H9 (cell line): ENCODE data around the gene SERPINA3. TPM values are rescaled to one million over a fixed set of nuclear protein-coding genes. Genes with fewer than 3 reads are reported as not detected.

Experiments used
- DNase-seq: peaks from one replicate; pipeline ENCODE4 v3.0.0-alpha.2; 2017
- H2AFZ ChIP-seq: one replicate; pipeline ENCODE4 v1.6.1; 2013; ENCODE audit warnings: mild to moderate bottlenecking, low read length, control low read depth, moderate library complexity
- H2AK5ac ChIP-seq: 2 replicates; pipeline ENCODE4 v1.6.1; 2013; ENCODE audit warnings: low read length, control low read depth, mixed read lengths; ENCODE audit not compliant: insufficient read length
- H2BK120ac ChIP-seq: one replicate; pipeline ENCODE4 v1.6.1; 2013; ENCODE audit warnings: low read depth, mild to moderate bottlenecking, low read length, control low read depth, inconsistent platforms; ENCODE audit not compliant: poor library complexity, severe bottlenecking
- H2BK12ac ChIP-seq: 2 replicates; pipeline ENCODE4 v1.6.1; 2013; ENCODE audit warnings: low read length, control low read depth, mixed read lengths, low read depth; ENCODE audit not compliant: insufficient read length
- H2BK15ac ChIP-seq: 2 replicates; pipeline ENCODE4 v1.6.1; 2013; ENCODE audit warnings: low read depth, low read length, control low read depth
- H2BK20ac ChIP-seq: one replicate; pipeline ENCODE4 v1.6.1; 2013; ENCODE audit warnings: low read depth, mild to moderate bottlenecking, low read length, control low read depth, inconsistent platforms; ENCODE audit not compliant: poor library complexity, severe bottlenecking
- H2BK5ac ChIP-seq: 2 replicates; pipeline ENCODE4 v1.6.1; 2013; ENCODE audit warnings: low read length, control low read depth, mixed read lengths; ENCODE audit not compliant: insufficient read length
- H3K14ac ChIP-seq: 2 replicates; pipeline ENCODE4 v1.6.1; 2013; ENCODE audit warnings: low read length, control low read depth; ENCODE audit not compliant: insufficient read depth
- H3K18ac ChIP-seq: 2 replicates; pipeline ENCODE4 v1.6.1; 2013; ENCODE audit warnings: low read depth, mild to moderate bottlenecking, mixed read lengths, low read length, control low read depth; ENCODE audit not compliant: insufficient read length
- H3K23ac ChIP-seq: 2 replicates; pipeline ENCODE4 v1.6.1; 2013; ENCODE audit warnings: low read length, control low read depth, mixed read lengths, low read depth; ENCODE audit not compliant: insufficient read length
- H3K23me2 ChIP-seq: 2 replicates; pipeline ENCODE4 v1.6.1; 2013; ENCODE audit warnings: low read depth, mild to moderate bottlenecking, mixed read lengths, low read length, control low read depth; ENCODE audit not compliant: insufficient read length, poor library complexity, severe bottlenecking
- H3K27ac ChIP-seq: 2 replicates; pipeline ENCODE4 v1.5.1; 2013; ENCODE audit warnings: low read length, control low read depth, mixed read lengths, low read depth; ENCODE audit not compliant: insufficient read length
- H3K27me3 ChIP-seq: 2 replicates; pipeline ENCODE4 v1.6.1; 2013; ENCODE audit warnings: low read length, control low read depth, inconsistent platforms; ENCODE audit not compliant: insufficient read depth
- H3K4ac ChIP-seq: 2 replicates; pipeline ENCODE4 v1.6.1; 2013; ENCODE audit warnings: low read depth, mild to moderate bottlenecking, control low read depth, inconsistent platforms, low read length, moderate library complexity
- H3K4me1 ChIP-seq: 2 replicates; pipeline ENCODE4 v1.6.1; 2013; ENCODE audit warnings: low read length, control low read depth, inconsistent platforms; ENCODE audit not compliant: insufficient read depth
- H3K4me2 ChIP-seq: 2 replicates; pipeline ENCODE4 v1.6.1; 2013; ENCODE audit warnings: low read length, control low read depth, mixed read lengths; ENCODE audit not compliant: insufficient read length, insufficient read depth
- H3K56ac ChIP-seq: 2 replicates; pipeline ENCODE4 v1.6.1; 2013; ENCODE audit warnings: low read depth, mild to moderate bottlenecking, mixed read lengths, low read length, control low read depth; ENCODE audit not compliant: insufficient read length
- H3K79me1 ChIP-seq: 2 replicates; pipeline ENCODE4 v1.6.1; 2013; ENCODE audit warnings: low read depth, mild to moderate bottlenecking, moderate library complexity, low read length, control low read depth, inconsistent platforms; ENCODE audit not compliant: insufficient read depth, poor library complexity, severe bottlenecking
- H3K79me2 ChIP-seq: 2 replicates; pipeline ENCODE4 v1.6.1; 2013; ENCODE audit warnings: low read length, control low read depth, inconsistent platforms; ENCODE audit not compliant: insufficient read depth
- H3K9ac ChIP-seq: 2 replicates; pipeline ENCODE4 v1.6.1; 2013; ENCODE audit warnings: low read length, control low read depth, mixed read lengths; ENCODE audit not compliant: insufficient read length; ENCODE audit errors: extremely low read depth
- H3K9me3 ChIP-seq: one replicate; pipeline ENCODE4 v1.6.1; 2013; ENCODE audit warnings: low read depth, low read length, inconsistent platforms; ENCODE audit not compliant: control insufficient read depth
- H3T11ph ChIP-seq: one replicate; pipeline ENCODE4 v1.6.1; 2013; ENCODE audit warnings: mild to moderate bottlenecking, low read length, control low read depth, inconsistent platforms
- H4K20me1 ChIP-seq: one replicate; pipeline ENCODE4 v1.6.1; 2013; ENCODE audit not compliant: control insufficient read depth, insufficient read length, insufficient read depth
- H4K5ac ChIP-seq: 2 replicates; pipeline ENCODE4 v1.6.1; 2013; ENCODE audit warnings: low read depth, mild to moderate bottlenecking, mixed read lengths, low read length, control low read depth; ENCODE audit not compliant: insufficient read length
- H4K8ac ChIP-seq: replicated peaks from 2 replicates; pipeline ENCODE4 v1.6.1; 2013; ENCODE audit warnings: low read length, control low read depth, mixed read lengths, low read depth; ENCODE audit not compliant: insufficient read length
- H4K91ac ChIP-seq: 2 replicates; pipeline ENCODE4 v1.6.1; 2013; ENCODE audit warnings: low read depth, mild to moderate bottlenecking, moderate library complexity, mixed read lengths, low read length, control low read depth; ENCODE audit not compliant: insufficient read length
- H3K27ac Mint-ChIP-seq, 3 experiments: 2 replicates in 2 of 3; 3 replicates in 1 of 3; pipeline ENCODE4 v1.8.0; 2020 to 2021; ENCODE audit warnings: mixed read lengths in 3 of 3, mild to moderate bottlenecking in 1 of 3, moderate library complexity in 1 of 3
- H3K27me3 Mint-ChIP-seq: 2 replicates; pipeline ENCODE4 v1.8.0; 2021; ENCODE audit warnings: low read depth, mild to moderate bottlenecking, moderate library complexity, mixed read lengths
- H3K36me3 Mint-ChIP-seq, 3 experiments: 2 replicates in 2 of 3; 3 replicates in 1 of 3; pipeline ENCODE4 v1.8.0; 2020 to 2021; ENCODE audit warnings: low read depth in 3 of 3, mixed read lengths in 3 of 3; ENCODE audit not compliant: insufficient read depth in 1 of 3
- H3K4me1 Mint-ChIP-seq, 2 experiments: 2 replicates each; pipeline ENCODE4 v1.8.0; 2020; ENCODE audit warnings: mixed read lengths in 2 of 2
- H3K4me3 Mint-ChIP-seq, 2 experiments: 2 replicates in 1 of 2; 3 replicates in 1 of 2; pipeline ENCODE4 v1.8.0; 2020 to 2021; ENCODE audit warnings: mild to moderate bottlenecking in 2 of 2, mixed read lengths in 2 of 2, moderate library complexity in 1 of 2
- H3K9me3 Mint-ChIP-seq, 2 experiments: 2 replicates in 1 of 2; 3 replicates in 1 of 2; pipeline ENCODE4 v1.8.0; 2020; ENCODE audit warnings: mild to moderate bottlenecking in 2 of 2, mixed read lengths in 2 of 2, moderate library complexity in 1 of 2
- WGBS: extraction: QIAGEN DNeasy Blood & Tissue Kit; methylation state at CpG from one replicate; pipeline ENCODE4 v1.1.7; 2013; ENCODE audit warnings: missing lambda C conversion rate, low lambda C conversion rate, mixed read lengths; ENCODE audit not compliant: insufficient read length; ENCODE audit errors: extremely low coverage; 5-methylcytosine and 5-hydroxymethylcytosine counted together
- total RNA-seq: library from RNA; stranded (reverse); gene quantifications from 2 replicates; pipeline ENCODE4 v1.2.1, GENCODE V29; 2021
- TF ChIP-seq, protein P1 (sequence below): fragments of 200-600 bp; sonication (generic); conservative IDR thresholded peaks from 3 replicates; pipeline ENCODE4 v1.8.0; 2021; ENCODE audit warnings: antibody characterized with exemption, mild to moderate bottlenecking

SERPINA3 gene
- total RNA-seq, 1 experiment from 2014 or later = not detected

DNA sequence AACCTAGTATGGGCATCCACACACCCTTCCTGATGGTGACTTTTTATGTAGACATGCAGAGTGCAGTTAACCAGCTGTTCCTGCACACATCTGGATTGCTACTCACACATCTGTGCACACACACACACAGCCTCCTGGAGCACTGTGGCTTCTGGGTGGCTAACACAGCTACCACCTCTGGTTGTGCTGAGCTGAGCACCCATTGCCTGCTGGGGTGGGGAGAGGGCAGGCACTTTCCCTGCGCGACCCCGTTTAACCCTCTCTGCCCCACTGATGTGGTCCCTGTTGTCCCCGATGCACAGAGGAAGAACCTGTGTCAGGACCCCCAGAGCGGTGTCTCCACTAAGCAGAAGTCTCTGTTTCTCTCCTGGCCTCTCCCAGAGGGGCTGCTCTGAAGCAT, 14.4 kb upstream of the SERPINA3 start:
- Mint-ChIP-seq H3K27ac (no peak overlapping the region), H3K9me3 (no peaks in the 10 kb centered on the region), H3K4me3 (no peak overlapping the region), H3K27me3 (peaks cover 20% of the 10 kb centered on the region), H3K36me3 (peaks cover 0 to 5% (median 0%) of the 10 kb centered on the region in 3 experiments; a peak in 3 of 7 replicates), H3K4me1 (peaks cover 20 to 24% of the 10 kb centered on the region in 2 experiments)
- H2BK20ac ChIP-seq = no peak overlapping the region
- no peaks in the 10 kb centered on the region for H3K27me3 ChIP-seq
- no peak overlapping the region for H3K56ac ChIP-seq
- TF ChIP-seq, protein P1, sequence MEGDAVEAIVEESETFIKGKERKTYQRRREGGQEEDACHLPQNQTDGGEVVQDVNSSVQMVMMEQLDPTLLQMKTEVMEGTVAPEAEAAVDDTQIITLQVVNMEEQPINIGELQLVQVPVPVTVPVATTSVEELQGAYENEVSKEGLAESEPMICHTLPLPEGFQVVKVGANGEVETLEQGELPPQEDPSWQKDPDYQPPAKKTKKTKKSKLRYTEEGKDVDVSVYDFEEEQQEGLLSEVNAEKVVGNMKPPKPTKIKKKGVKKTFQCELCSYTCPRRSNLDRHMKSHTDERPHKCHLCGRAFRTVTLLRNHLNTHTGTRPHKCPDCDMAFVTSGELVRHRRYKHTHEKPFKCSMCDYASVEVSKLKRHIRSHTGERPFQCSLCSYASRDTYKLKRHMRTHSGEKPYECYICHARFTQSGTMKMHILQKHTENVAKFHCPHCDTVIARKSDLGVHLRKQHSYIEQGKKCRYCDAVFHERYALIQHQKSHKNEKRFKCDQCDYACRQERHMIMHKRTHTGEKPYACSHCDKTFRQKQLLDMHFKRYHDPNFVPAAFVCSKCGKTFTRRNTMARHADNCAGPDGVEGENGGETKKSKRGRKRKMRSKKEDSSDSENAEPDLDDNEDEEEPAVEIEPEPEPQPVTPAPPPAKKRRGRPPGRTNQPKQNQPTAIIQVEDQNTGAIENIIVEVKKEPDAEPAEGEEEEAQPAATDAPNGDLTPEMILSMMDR = no peak
- no peaks in the 10 kb centered on the region for H3K9me3 ChIP-seq
- no peak overlapping the region for H3K4ac ChIP-seq
- no peak overlapping the region for H4K5ac ChIP-seq
- no peak overlapping the region for H2BK120ac ChIP-seq
- H4K91ac ChIP-seq = no peak overlapping the region
- no peaks in the 10 kb centered on the region for H4K20me1 ChIP-seq
- no peaks in the 10 kb centered on the region for H3K79me1 ChIP-seq
- H3K23ac ChIP-seq = no peak overlapping the region
- H2AK5ac ChIP-seq = no peak overlapping the region
- no peak overlapping the region for H3K27ac ChIP-seq
- 0 out of 2 replicates have a peak, but pooled peaks cover 2% of the 10 kb centered on the region for H3K4me1 ChIP-seq
- no peak overlapping the region for H2AFZ ChIP-seq
- H3K23me2 ChIP-seq = no peaks in the 10 kb centered on the region
- WGBS = no CpG with 5 or more reads among the region's 5 CpGs
- no peak overlapping the region for H3K18ac ChIP-seq
- no peak overlapping the region for H3K4me2 ChIP-seq
- H2BK5ac ChIP-seq = no peak overlapping the region
- H2BK15ac ChIP-seq = no peak overlapping the region
- H3K14ac ChIP-seq = no peak overlapping the region
- no peaks in the 10 kb centered on the region for H3K79me2 ChIP-seq
- no peak overlapping the region for H3K9ac ChIP-seq
- no peak for DNase-seq
- H4K8ac ChIP-seq = no peak overlapping the region
- no peak overlapping the region for H3T11ph ChIP-seq
- H2BK12ac ChIP-seq = no peak overlapping the region
